Fibroblast of skin of back (primary cell): Measurements from ENCODE around the gene ZFAND6.
"Not testable (repeated sequence)": the region's sequence is repeated elsewhere in the genome, so short reads cannot be mapped to it uniquely, and the experiment has no call there.

Experiments
- DNase-seq: peaks from one replicate; pipeline ENCODE4 v3.0.0-alpha.2; 2013

The ZFAND6 gene

GRCh38 chr15:80099662-80100061, 40.2 kb downstream of the ZFAND6 start:
- not testable (repeated sequence) for DNase-seq

GRCh38 chr15:80100247-80100646, 40.8 kb downstream of the ZFAND6 start:
- DNase-seq: no peak

GRCh38 chr15:80105193-80105592, 45.7 kb downstream of the ZFAND6 start:
- DNase-seq: no peak

- DNase-seq: peak; percentile 29
Measured at GRCh38 chr15:80105595-80105994, 46.1 kb downstream of the ZFAND6 start.

GRCh38 chr15:80106051-80106450, 46.6 kb downstream of the ZFAND6 start:
- DNase-seq: peak; percentile 5

GRCh38 chr15:80107204-80107603, 47.7 kb downstream of the ZFAND6 start:
- no peak for DNase-seq

- no peak for DNase-seq
Measured at GRCh38 chr15:80107774-80108173, 48.3 kb downstream of the ZFAND6 start.

GRCh38 chr15:80109388-80109787, 49.9 kb downstream of the ZFAND6 start:
- DNase-seq: no peak

- DNase-seq: no peak
Measured at GRCh38 chr15:80110920-80111319, 51.4 kb downstream of the ZFAND6 start.

GRCh38 chr15:80114114-80114513, 54.6 kb downstream of the ZFAND6 start:
- no peak for DNase-seq

- no peak for DNase-seq
Measured at GRCh38 chr15:80115021-80115420, 55.5 kb downstream of the ZFAND6 start.

- no peak for DNase-seq
Measured at GRCh38 chr15:80118956-80119355, 59.5 kb downstream of the ZFAND6 start.

GRCh38 chr15:80120636-80121035, 61.2 kb downstream of the ZFAND6 start:
- DNase-seq: no peak

GRCh38 chr15:80121546-80121945, 62.1 kb downstream of the ZFAND6 start:
- no peak for DNase-seq

GRCh38 chr15:80123034-80123433, 63.6 kb downstream of the ZFAND6 start:
- no peak for DNase-seq

- not testable (repeated sequence) for DNase-seq
Measured at GRCh38 chr15:80127253-80127652, 67.8 kb downstream of the ZFAND6 start.

- DNase-seq: peak; percentile 32
Measured at GRCh38 chr15:80127911-80128310, 68.4 kb downstream of the ZFAND6 start.

- DNase-seq: no peak
Measured at GRCh38 chr15:80132382-80132781, 72.9 kb downstream of the ZFAND6 start.

- no peak for DNase-seq
Measured at GRCh38 chr15:80136854-80137253, 77.4 kb downstream of the ZFAND6 start.

- DNase-seq: no peak
Measured at GRCh38 chr15:80138961-80139360, 79.5 kb downstream of the ZFAND6 start.

- DNase-seq: no peak
Measured at GRCh38 chr15:80140909-80141308, 81.4 kb downstream of the ZFAND6 start.

GRCh38 chr15:80141916-80142598, 82.6 kb downstream of the ZFAND6 start:
- no peak for DNase-seq

- DNase-seq: no peak
Measured at GRCh38 chr15:80142646-80143045, 83.2 kb downstream of the ZFAND6 start.

- DNase-seq: no peak
Measured at GRCh38 chr15:80151148-80151547, 91.7 kb downstream of the ZFAND6 start.

- no peak for DNase-seq
Measured at GRCh38 chr15:80151576-80151975, 92.1 kb downstream of the ZFAND6 start.
